ENCODE data around the gene PARPBP. TPM values are rescaled to one million over a fixed set of nuclear protein-coding genes. Genes with fewer than 3 reads are reported as not detected.
"Not testable (repeated sequence)": the region's sequence is repeated elsewhere in the genome, so short reads cannot be mapped to it uniquely, and the experiment has no call there.

Gene PARPBP
- total RNA-seq, 6 experiments from 2014 or later = 8.6 to 13.6 (median 12.6) TPM

DNA sequence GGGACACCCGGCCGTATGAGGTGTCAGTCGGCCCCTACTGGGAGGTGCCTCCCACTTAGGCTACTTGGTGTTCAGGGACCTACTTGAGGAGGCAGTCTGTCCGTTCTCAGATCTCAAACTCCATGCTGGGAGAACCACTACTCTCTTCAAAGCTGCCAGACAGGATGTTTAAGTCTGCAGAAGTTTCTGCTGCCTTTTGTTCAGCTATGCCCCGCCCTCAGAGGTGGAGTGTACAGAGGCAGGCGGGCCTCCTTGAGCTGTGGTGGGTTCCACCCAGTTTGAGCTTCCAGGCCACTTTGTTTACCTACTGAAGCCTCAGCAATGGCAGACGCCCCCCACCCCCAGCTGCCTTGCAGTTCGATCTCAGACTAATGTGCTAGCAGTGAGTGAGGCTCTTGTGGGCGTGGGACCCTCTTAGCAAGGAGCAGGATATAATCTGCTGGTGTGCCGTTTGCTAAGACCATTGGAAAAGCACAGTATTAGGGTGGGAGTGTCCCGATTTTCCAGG is 22.9 kb downstream of the PARPBP start:
- H3K36me3 Mint-ChIP-seq (ENCODE audit: low read depth) = peaks cover 12% of the 10 kb centered on the region; the same call in 1 of the 2 replicates
- H3K27ac Mint-ChIP-seq; H3K4me1 Mint-ChIP-seq (ENCODE audit: low read depth): not testable (repeated sequence)

DNA sequence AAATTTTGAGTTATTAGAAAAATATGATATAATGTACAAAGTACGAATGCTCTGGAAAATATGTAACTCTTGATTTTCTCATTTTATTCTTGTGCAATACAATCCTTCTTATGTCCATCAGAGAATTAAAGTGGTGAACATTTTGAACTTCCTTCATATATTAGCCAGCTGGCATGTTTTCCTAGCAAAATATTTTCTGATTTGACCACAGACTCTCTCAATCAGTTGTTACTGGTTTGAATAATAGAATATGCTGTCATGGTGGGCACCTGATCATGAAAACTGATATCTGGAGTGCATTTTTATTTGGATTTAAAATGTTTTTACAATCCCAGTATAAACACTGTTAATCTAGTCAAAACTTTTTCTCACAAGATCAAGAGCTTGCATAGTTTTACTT is 24.2 kb downstream of the PARPBP start:
- Mint-ChIP-seq H3K9me3 (no peaks in the 10 kb centered on the region), H3K4me3 (no peak overlapping the region), H3K27ac (no peak overlapping the region), H3K36me3 (ENCODE audit: low read depth) (peaks cover 7% of the 10 kb centered on the region; the same call in 1 of the 2 replicates), H3K27me3 (ENCODE audit: insufficient read depth) (no peaks in the 10 kb centered on the region), H3K4me1 (ENCODE audit: low read depth) (no peaks in the 10 kb centered on the region)
- no peak for TF ChIP-seq CTCF (IDR thresholded peaks at IDR 0.05)
- no peak for DNase-seq

More for the DNA sequence above, 22.9 kb downstream of the PARPBP start:
- not testable (repeated sequence) for DNase-seq; H3K27me3 Mint-ChIP-seq (ENCODE audit: insufficient read depth); H3K9me3 Mint-ChIP-seq; H3K4me3 Mint-ChIP-seq

GRCh38 chr12:102147062-102147587 is 27.1 kb downstream of the PARPBP start:
- H3K27ac Mint-ChIP-seq; H3K27me3 Mint-ChIP-seq (ENCODE audit: insufficient read depth); H3K9me3 Mint-ChIP-seq; H3K36me3 Mint-ChIP-seq (ENCODE audit: low read depth); DNase-seq; H3K4me3 Mint-ChIP-seq; H3K4me1 Mint-ChIP-seq (ENCODE audit: low read depth): not testable (repeated sequence)

DNA sequence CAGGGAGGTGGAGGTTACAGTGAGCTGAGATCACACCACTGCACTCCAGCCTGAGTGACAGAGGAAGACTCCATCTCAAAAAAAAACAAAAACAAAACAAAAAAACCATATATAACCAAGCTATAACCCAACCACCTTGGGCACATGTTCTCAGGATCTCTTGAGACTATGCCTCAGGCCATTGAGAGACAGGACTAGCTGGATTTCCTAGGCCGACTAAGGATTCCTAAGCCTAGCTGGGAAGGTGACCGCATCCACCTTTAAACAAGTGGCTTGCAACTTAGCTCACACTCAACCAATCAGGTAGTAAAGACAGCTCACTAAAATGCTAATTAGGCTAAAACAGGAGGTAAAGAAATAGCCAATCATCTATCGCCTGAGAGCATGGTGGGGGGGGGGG is 35.2 kb downstream of the PARPBP start:
- not testable (repeated sequence) for H3K9me3 Mint-ChIP-seq; H3K27ac Mint-ChIP-seq; H3K4me3 Mint-ChIP-seq; DNase-seq; H3K27me3 Mint-ChIP-seq (ENCODE audit: insufficient read depth); H3K4me1 Mint-ChIP-seq (ENCODE audit: low read depth)
- peaks cover 13% of the 10 kb centered on the region; the same call in 1 of the 2 replicates for H3K36me3 Mint-ChIP-seq (ENCODE audit: low read depth)

DNA sequence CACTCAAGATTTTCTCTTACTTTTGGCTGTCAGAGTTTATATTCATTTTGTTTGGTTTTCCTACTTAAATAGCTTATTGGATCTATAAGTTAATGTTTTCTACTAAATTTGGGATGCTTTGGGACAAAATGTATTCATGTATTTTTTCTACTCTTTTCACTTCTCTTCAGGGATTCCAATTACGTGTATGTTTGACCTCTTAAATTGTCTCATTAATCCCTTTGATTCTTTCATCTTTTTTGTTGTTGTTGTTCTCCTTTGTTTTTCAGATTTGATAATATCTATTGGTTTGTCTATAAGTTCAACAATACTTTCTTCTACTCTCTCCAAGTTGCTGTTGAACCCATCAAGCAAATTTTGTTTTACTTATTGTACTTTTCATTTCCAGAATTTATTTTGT is 43.4 kb downstream of the PARPBP start:
- Mint-ChIP-seq H3K36me3 (ENCODE audit: low read depth) (no peaks in the 10 kb centered on the region), H3K9me3 (no peaks in the 10 kb centered on the region)

GRCh38 chr12:102167821-102168604 is 48.0 kb downstream of the PARPBP start:
- Mint-ChIP-seq H3K9me3 (no peaks in the 10 kb centered on the region), H3K4me3 (no peak overlapping the region), H3K27me3 (ENCODE audit: insufficient read depth) (no peaks in the 10 kb centered on the region; the same call in 1 of the 2 replicates), H3K27ac (peak overlapping the region; percentile 6), H3K36me3 (ENCODE audit: low read depth) (no peaks in the 10 kb centered on the region), H3K4me1 (ENCODE audit: low read depth) (peaks cover 26% of the 10 kb centered on the region)
- TF ChIP-seq CTCF (IDR thresholded peaks at IDR 0.05) = no peak
- DNase-seq = no peak

More for the DNA sequence above, 43.4 kb downstream of the PARPBP start:
- DNase-seq = no peak
- Mint-ChIP-seq H3K4me1 (ENCODE audit: low read depth) (peaks cover 13% of the 10 kb centered on the region), H3K27ac (no peak overlapping the region), H3K27me3 (ENCODE audit: insufficient read depth) (no peaks in the 10 kb centered on the region), H3K4me3 (no peak overlapping the region)
- no peak for TF ChIP-seq CTCF (IDR thresholded peaks at IDR 0.05)
